Heart left ventricle (tissue), 16 donors: ENCODE measurements around the gene CCDC27. TPM values are rescaled to one million over a fixed set of nuclear protein-coding genes. Genes with fewer than 3 reads are reported as not detected.

Experiments used
- ATAC-seq, 4 donors: fragments of 200-7000 bp; cut with Tn5 transposase; one replicate each; pipeline ENCODE4 v1.9.1; 2020 to 2022; ENCODE audit warnings: moderate library complexity in 4 of 4, mild to moderate bottlenecking in 3 of 4, moderate number of reproducible peaks in 1 of 4
- DNase-seq, 5 donors: peaks; one replicate each; pipeline ENCODE4 v3.0.0-alpha.2; 2020
- H3K27ac ChIP-seq, 12 donors: fragments of 200-600 bp; sonication (generic) in 4 of 12; one replicate each; pipeline versions ENCODE4 v1.5.0 to v1.8.0; 2016 to 2022; ENCODE audit warnings: mild to moderate bottlenecking in 2 of 12
- H3K27me3 ChIP-seq, 9 donors: fragments of 200-600 bp; sonication (generic) in 2 of 9; one replicate each; pipeline versions ENCODE4 v1.5.1 to v1.8.0; 2016 to 2022; ENCODE audit warnings: mild to moderate bottlenecking in 3 of 9
- H3K36me3 ChIP-seq, 9 donors: fragments of 200-600 bp; sonication (generic) in 2 of 9; one replicate each; pipeline versions ENCODE4 v1.5.0 to v1.8.0; 2018 to 2022; ENCODE audit warnings: mild to moderate bottlenecking in 2 of 9
- H3K4me1 ChIP-seq, 12 donors: fragments of 200-600 bp; sonication (generic) in 4 of 12; one replicate each; pipeline versions ENCODE4 v1.5.0 to v1.8.0; 2016 to 2022; ENCODE audit warnings: mild to moderate bottlenecking in 3 of 12
- H3K4me3 ChIP-seq, 12 donors: fragments of 200-600 bp; sonication (generic) in 4 of 12; one replicate each; pipeline versions ENCODE4 v1.5.0 to v1.8.0; 2017 to 2022; ENCODE audit warnings: mild to moderate bottlenecking in 9 of 12, moderate library complexity in 4 of 12
- H3K9me3 ChIP-seq, 12 donors: fragments of 200-600 bp; sonication (generic) in 4 of 12; one replicate each; pipeline versions ENCODE4 v1.5.0 to v1.8.0; 2016 to 2022; ENCODE audit warnings: mild to moderate bottlenecking in 1 of 12
- POLR2A ChIP-seq, 2 donors: fragments of 450-650 bp; IDR thresholded peaks; one replicate each; pipeline ENCODE4 v1.6.1; 2017; ENCODE audit warnings: antibody characterized with exemption in 2 of 2, mild to moderate bottlenecking in 2 of 2, moderate library complexity in 2 of 2
- WGBS, 4 donors: extraction: QIAGEN DNeasy Blood & Tissue Kit in 2 of 4; methylation state at CpG; one replicate each; pipeline versions ENCODE4 v1.1.5 to v1.1.7; 2013 to 2018; 5-methylcytosine and 5-hydroxymethylcytosine counted together
- intact Hi-C, 10 donors: fragments of 100-400 bp; cut with DNase I; formaldehyde crosslinking; loops; one replicate each; pipeline versions ENCODE4 v1.11.1 to v1.14.2; 2022
- polyA plus RNA-seq, 2 donors: library from polyadenylated mRNA; stranded (reverse); fragments of 200-250 nt; gene quantifications; one replicate each; pipeline ENCODE4 v1.2.3, GENCODE V29; 2013
- total RNA-seq, 9 donors: library from RNA; depleted of rRNA in 2 of 9; stranded (reverse); fragments of >200 nt in 2 of 9; fragmentation: NEBNext Ultra II Directional in 3 of 9; extraction: Animal tissue kit (Norgen Biotek cat#: 25700) in 3 of 9; gene quantifications; one replicate each; pipeline versions ENCODE4 v1.1.0 to v1.2.4, GENCODE V29; 2016 to 2023
- TF ChIP-seq, protein P1 (sequence below), 12 donors: fragments of 200-600 bp; sonication (generic) in 4 of 12; IDR thresholded peaks; one replicate each; pipeline versions ENCODE4 v1.5.0 to v1.8.0; 2018 to 2022; ENCODE audit warnings: antibody characterized with exemption in 12 of 12, mild to moderate bottlenecking in 5 of 12
- donor health status: ischemic (EF 13 %, LVEDD 7.1; RV severe dilation, severe dysfunction).
- donor health status: healthy with polysubstance abuse.
- donor health status: DM: no; HTN: yes; CAD: no.
- donor health status: DM: no; HTN: no; CAD: no.
- donor health status: ischemic (EF 25% LVEDD 6.9; RV normal size, moderate dysfunction).
- donor health status: ischemic (EF 25% LVEDD 5.7; RV mildly dilated, moderate dysfunction).
- donor health status: healthy.
- donor health status: DM: yes; HTN: yes; CAD: no.
- donor health status: ischemic (EF 35%, LVEDD 5.7; RV mildly dilated, moderate dysfunction).
- donor health status: nonischemic (EF 11% LVEDD 7.7; RV severe dilation, severe dysfunction).
- donor health status: DM: yes; HTN: yes; CAD: no.
- donor health status: PGD.
- donor health status: ischemic (EF 29% LVEDD 5.4; RV normal size, mild dysfunction).
- donor health status: nonischemic (EF 23%, LVEDD 6.1; RV moderate dilation, normal function).

Gene CCDC27
- total and polyA plus RNA-seq, 11 donors = not detected

DNA sequence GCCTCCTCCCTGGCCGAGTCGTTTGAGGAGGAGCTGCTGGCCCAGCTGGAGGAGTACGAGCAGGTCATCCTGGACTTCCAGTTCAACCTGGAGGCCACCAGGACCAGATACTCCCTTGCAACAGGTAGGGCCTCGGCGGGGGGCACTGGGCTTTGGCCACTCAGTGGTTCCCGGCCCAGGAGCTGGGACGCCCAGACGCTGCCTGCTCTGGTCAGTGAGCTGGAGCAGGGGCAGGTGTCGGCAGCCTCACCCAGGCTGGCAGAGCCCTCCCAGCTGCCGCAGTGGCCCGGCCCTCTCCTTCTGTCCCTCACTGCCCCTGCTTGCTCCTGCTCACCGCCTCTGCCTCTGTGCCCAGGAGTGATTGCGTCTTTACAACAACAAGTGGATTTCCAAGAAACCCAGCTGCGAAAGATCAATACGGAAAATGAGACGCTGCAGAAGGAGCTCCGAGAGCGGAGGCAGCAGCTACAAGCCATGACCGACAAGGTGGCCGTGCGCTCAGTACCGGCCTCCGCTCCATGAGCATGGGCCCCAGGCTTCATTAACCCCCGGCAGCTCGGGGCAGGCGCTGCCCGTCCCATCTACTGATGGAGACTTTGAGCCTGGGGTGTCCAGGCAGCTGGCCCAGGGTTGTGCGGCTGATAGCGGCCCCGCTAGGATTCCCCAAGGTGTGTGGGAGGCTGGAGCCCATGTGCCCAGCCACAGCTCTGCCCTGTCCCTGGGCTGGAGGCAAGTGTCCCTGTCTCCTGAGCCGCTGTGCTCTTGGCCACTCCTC is 11.3 kb downstream of the CCDC27 start:
- ATAC-seq (no peak), DNase-seq (no peak)
- no peaks in the 10 kb centered on the region for H3K4me1 ChIP-seq
- H3K27me3 ChIP-seq = peaks cover 0 to 43% (median 3%) of the 10 kb centered on the region in 9 donors
- WGBS, 4 donors = 76 to 82% (median 78%) methylated on average over 26 to 31 of the region's 31 CpGs
- H3K9me3 ChIP-seq = peaks cover 0 to 8% (median 0%) of the 10 kb centered on the region in 12 donors
- intact Hi-C loops = no loop called here
- H3K27ac ChIP-seq = no peak overlapping the region
- H3K4me3 ChIP-seq = no peak overlapping the region
- no peaks in the 10 kb centered on the region for H3K36me3 ChIP-seq
- TF ChIP-seq, protein P1, sequence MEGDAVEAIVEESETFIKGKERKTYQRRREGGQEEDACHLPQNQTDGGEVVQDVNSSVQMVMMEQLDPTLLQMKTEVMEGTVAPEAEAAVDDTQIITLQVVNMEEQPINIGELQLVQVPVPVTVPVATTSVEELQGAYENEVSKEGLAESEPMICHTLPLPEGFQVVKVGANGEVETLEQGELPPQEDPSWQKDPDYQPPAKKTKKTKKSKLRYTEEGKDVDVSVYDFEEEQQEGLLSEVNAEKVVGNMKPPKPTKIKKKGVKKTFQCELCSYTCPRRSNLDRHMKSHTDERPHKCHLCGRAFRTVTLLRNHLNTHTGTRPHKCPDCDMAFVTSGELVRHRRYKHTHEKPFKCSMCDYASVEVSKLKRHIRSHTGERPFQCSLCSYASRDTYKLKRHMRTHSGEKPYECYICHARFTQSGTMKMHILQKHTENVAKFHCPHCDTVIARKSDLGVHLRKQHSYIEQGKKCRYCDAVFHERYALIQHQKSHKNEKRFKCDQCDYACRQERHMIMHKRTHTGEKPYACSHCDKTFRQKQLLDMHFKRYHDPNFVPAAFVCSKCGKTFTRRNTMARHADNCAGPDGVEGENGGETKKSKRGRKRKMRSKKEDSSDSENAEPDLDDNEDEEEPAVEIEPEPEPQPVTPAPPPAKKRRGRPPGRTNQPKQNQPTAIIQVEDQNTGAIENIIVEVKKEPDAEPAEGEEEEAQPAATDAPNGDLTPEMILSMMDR (IDR thresholded peaks at IDR 0.05) = no peak
- no peak for TF ChIP-seq POLR2A (IDR thresholded peaks at IDR 0.05)

GRCh38 chr1:3767328-3767925 is 15.2 kb downstream of the CCDC27 start:
- Histone ChIP-seq H3K4me1 (peaks cover 0 to 16% (median 10%) of the 10 kb centered on the region in 12 donors), H3K36me3 (no peaks in the 10 kb centered on the region), H3K27me3 (peaks cover 0 to 18% (median 0%) of the 10 kb centered on the region in 9 donors), H3K9me3 (no peaks in the 10 kb centered on the region), H3K27ac (no peak overlapping the region), H3K4me3 (no peak overlapping the region)
- DNase-seq (peak in 1 of 5 donors; percentile 39), ATAC-seq (no peak)
- WGBS, 4 donors = 87 to 91% (median 88%) methylated on average over 16 to 17 of the region's 17 CpGs
- intact Hi-C loops = no loop called here
- TF ChIP-seq, protein P1 (IDR thresholded peaks at IDR 0.05) = no peak
- TF ChIP-seq POLR2A (IDR thresholded peaks at IDR 0.05) = no peak

DNA sequence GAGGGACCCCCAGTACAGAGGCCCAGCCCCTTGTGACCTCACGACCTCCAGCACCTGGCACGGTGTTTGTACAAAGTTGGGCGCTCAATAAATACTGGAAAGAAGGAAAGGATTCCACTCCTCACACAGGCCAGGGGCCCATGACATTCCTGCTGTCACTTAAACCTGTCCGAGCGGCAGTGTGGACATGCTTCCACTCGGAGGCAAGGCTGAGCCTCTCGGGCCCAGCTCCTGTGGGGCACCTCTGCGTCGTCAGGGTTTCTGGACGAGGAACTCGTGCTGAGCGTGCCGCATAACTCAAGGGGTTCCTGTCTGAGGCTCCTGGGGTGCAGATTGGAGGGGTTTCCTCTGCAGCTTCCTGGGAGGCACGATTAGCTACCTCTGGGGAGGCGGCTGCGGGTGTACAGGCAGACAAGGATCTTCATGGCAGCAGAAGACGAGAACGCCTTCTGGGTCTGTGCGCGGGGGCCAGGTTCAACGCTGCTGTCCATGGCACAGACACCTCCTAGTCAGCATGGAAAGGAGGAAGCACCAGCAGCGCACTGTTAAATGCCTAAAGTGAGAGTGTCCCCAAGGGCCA is 16.7 kb downstream of the CCDC27 start:
- H3K4me1 ChIP-seq = peaks cover 0 to 30% (median 14%) of the 10 kb centered on the region in 12 donors
- DNase-seq (peak in 2 of 5 donors; percentile 6 to 45), ATAC-seq (no peak)
- WGBS, 4 donors = 87 to 89% (median 89%) methylated on average over 17 to 22 of the region's 22 CpGs
- H3K4me3 ChIP-seq = no peak overlapping the region
- H3K9me3 ChIP-seq = no peaks in the 10 kb centered on the region
- H3K36me3 ChIP-seq = no peaks in the 10 kb centered on the region
- no peak for TF ChIP-seq POLR2A (IDR thresholded peaks at IDR 0.05)
- TF ChIP-seq, protein P1 (IDR thresholded peaks at IDR 0.05) = no peak
- intact Hi-C loops = no loop called here
- peaks cover 0 to 11% (median 0%) of the 10 kb centered on the region in 9 donors for H3K27me3 ChIP-seq
- no peak overlapping the region for H3K27ac ChIP-seq
